Endometrial microvascular endothelial cells (primary cell): ENCODE measurements around the gene SLC2A5. TPM values are rescaled to one million over a fixed set of nuclear protein-coding genes. Genes with fewer than 3 reads are reported as not detected.
"Not testable (repeated sequence)": the region's sequence is repeated elsewhere in the genome, so short reads cannot be mapped to it uniquely, and the experiment has no call there.

ENCODE experiments used
- in situ Hi-C: cut with HindIII; loops from 2 replicates; pipeline ENCODE4 v1.10.0; 2017; ENCODE audit warnings: low sequenced_read_pairs, low pct_unique_long_range_greater_than_20kb; ENCODE audit errors: inconsistent ontology term
- total RNA-seq: library from RNA; depleted of rRNA; stranded (reverse); fragments of >200 nt; gene quantifications from one replicate; pipeline ENCODE4 v1.2.3, GENCODE V29; 2015; ENCODE audit errors: inconsistent ontology term

SLC2A5 gene
- total RNA-seq, 1 donor from 2014 or later = not detected

- in situ Hi-C loops = not testable (repeated sequence)
These were observed 24.7 kb upstream of the SLC2A5 start for GRCh38 chr1:9093996-9094595.

GRCh38 chr1:9093581-9093980 lies 24.1 kb upstream of the SLC2A5 start:
- in situ Hi-C loops = no loop called here

- in situ Hi-C loops = no loop called here
These were observed 23.7 kb upstream of the SLC2A5 start for GRCh38 chr1:9093091-9093490.

GRCh38 chr1:9088807-9089206 lies 19.4 kb upstream of the SLC2A5 start:
- in situ Hi-C loops = no loop called here

- in situ Hi-C loops = no loop called here
These were observed 18.1 kb upstream of the SLC2A5 start for GRCh38 chr1:9087411-9088125.

- in situ Hi-C loops = no loop called here
These were observed 17.4 kb upstream of the SLC2A5 start for GRCh38 chr1:9086796-9087195.

- in situ Hi-C loops = no loop called here
These were observed 16.6 kb upstream of the SLC2A5 start for GRCh38 chr1:9086045-9086444.

- in situ Hi-C loops = no loop called here
These were observed 16.0 kb upstream of the SLC2A5 start for GRCh38 chr1:9085306-9085940.

GRCh38 chr1:9084906-9085305 lies 15.5 kb upstream of the SLC2A5 start:
- in situ Hi-C loops = no loop called here

- in situ Hi-C loops = no loop called here
These were observed 12.0 kb upstream of the SLC2A5 start for GRCh38 chr1:9081473-9081872.

GRCh38 chr1:9080705-9081291 lies 11.4 kb upstream of the SLC2A5 start:
- in situ Hi-C loops = no loop called here

- in situ Hi-C loops = no loop called here
These were observed 10.7 kb upstream of the SLC2A5 start for GRCh38 chr1:9079988-9080704.

- in situ Hi-C loops = no loop called here
These were observed 9.5 kb upstream of the SLC2A5 start for GRCh38 chr1:9078752-9079500.

GRCh38 chr1:9078015-9078751 lies 8.7 kb upstream of the SLC2A5 start:
- in situ Hi-C loops = no loop called here

GRCh38 chr1:9075022-9075421 lies 5.6 kb upstream of the SLC2A5 start:
- in situ Hi-C loops = no loop called here

GRCh38 chr1:9073143-9073542 lies 3.7 kb upstream of the SLC2A5 start:
- in situ Hi-C loops = no loop called here

GRCh38 chr1:9071554-9072235 lies 2.3 kb upstream of the SLC2A5 start:
- in situ Hi-C loops = no loop called here

- in situ Hi-C loops = no loop called here
These were observed 1.1 kb upstream of the SLC2A5 start for GRCh38 chr1:9070486-9070885.
